GM12878 (cell line): Measurements from ENCODE around the gene PPP1R12A. TPM values are rescaled to one million over a fixed set of nuclear protein-coding genes. Genes with fewer than 3 reads are reported as not detected.

ENCODE experiments used
- ATAC-seq: fragments of 200-7000 bp; cut with Tn5 transposase; 3 replicates; pipeline ENCODE4 v1.9.1; 2020; ENCODE audit warnings: mild to moderate bottlenecking, moderate library complexity
- BruUV-seq: library from RNA; stranded (reverse); fragments of 400-500 nt; replicated peaks from 2 replicates; lab custom pipeline; 2021; lab: Mats Ljungman, UMichigan
- CTCF ChIA-PET: fragments of 300-600 bp; sonication (Branson Sonifier 250); formaldehyde crosslinking; extraction: SDS; loops from one replicate; lab custom pipeline; 2021; ENCODE audit warnings: inconsistent platforms; lab: Yijun Ruan, JAX
- POLR2A ChIA-PET: fragments of 350-600 bp; formaldehyde crosslinking; extraction: SDS; loops from one replicate; lab custom pipeline; 2021; ENCODE audit warnings: inconsistent platforms; lab: Charles Lee
- RAD21 ChIA-PET: fragments of 300-600 bp; sonication (Branson Sonifier 250); formaldehyde crosslinking; loops from one replicate; lab custom pipeline; 2023; ENCODE audit warnings: antibody characterized with exemption; ENCODE audit not compliant: unreplicated experiment; lab: Charles Lee
- SMC1A ChIA-PET: fragments of 300-600 bp; sonication (Branson Sonifier 250); formaldehyde crosslinking; loops from one replicate; lab custom pipeline; 2023; ENCODE audit not compliant: unreplicated experiment, uncharacterized antibody; lab: Charles Lee
- DNase-seq: peaks from one replicate; pipeline ENCODE4 v3.0.0-alpha.2; 2011; ENCODE audit warnings: low read depth, low spot score
- FAIRE-seq: peaks from 3 replicates; lab custom pipeline; 2011; peaks lifted over from hg19 to GRCh38; lab: Jason Lieb, UNC
- H2AFZ ChIP-seq: 2 replicates; pipeline ENCODE4 v1.6.0; 2011; ENCODE audit warnings: low read depth, low read length, control low read depth; ENCODE audit not compliant: control insufficient read depth
- H3K27ac ChIP-seq: 2 replicates; pipeline ENCODE4 v1.5.1; 2011; ENCODE audit warnings: control low read depth; ENCODE audit not compliant: control insufficient read depth, insufficient read depth
- H3K27me3 ChIP-seq, 2 experiments: replicated peaks in 1 of 2; 2 replicates each; pipeline versions ENCODE4 v1.6.0 to v1.6.1; 2011; ENCODE audit warnings: low read length in 1 of 2; ENCODE audit not compliant: control insufficient read depth in 2 of 2, insufficient read depth in 2 of 2
- H3K36me3 ChIP-seq, 2 experiments: 2 replicates each; pipeline ENCODE4 v1.5.1; 2011; ENCODE audit warnings: low read length in 1 of 2; ENCODE audit not compliant: control insufficient read depth in 2 of 2, insufficient read depth in 2 of 2
- H3K4me1 ChIP-seq: 2 replicates; pipeline ENCODE4 v1.6.1; 2011; ENCODE audit warnings: mild to moderate bottlenecking, low read length, moderate library complexity, mixed read lengths; ENCODE audit not compliant: control insufficient read depth, insufficient read depth
- H3K4me2 ChIP-seq: 2 replicates; pipeline ENCODE4 v1.6.0; 2011; ENCODE audit warnings: control low read depth; ENCODE audit not compliant: control insufficient read depth, insufficient read depth
- H3K4me3 ChIP-seq: fragments of 200-600 bp; sonication (generic); 2 replicates; pipeline ENCODE4 v1.5.1; 2016
- H3K79me2 ChIP-seq: 2 replicates; pipeline ENCODE4 v1.6.0; 2011; ENCODE audit warnings: low read length; ENCODE audit not compliant: control insufficient read depth, insufficient read depth
- H3K9ac ChIP-seq: 2 replicates; pipeline ENCODE4 v1.8.0; 2011; ENCODE audit warnings: low read length, control low read depth, mixed read lengths; ENCODE audit not compliant: control insufficient read depth, insufficient read depth
- H3K9me3 ChIP-seq: replicated peaks from 3 replicates; pipeline ENCODE4 v1.5.1; 2011; ENCODE audit warnings: mild to moderate bottlenecking, low read length; ENCODE audit not compliant: control insufficient read depth, insufficient read depth
- H4K20me1 ChIP-seq: 2 replicates; pipeline ENCODE4 v1.6.0; 2011; ENCODE audit not compliant: control insufficient read depth, insufficient read depth
- BCL11A ChIP-seq: IDR thresholded peaks from 2 replicates; pipeline ENCODE4 v1.6.1; 2011; ENCODE audit warnings: low read depth, low read length
- EZH2 ChIP-seq: IDR thresholded peaks from 2 replicates; pipeline ENCODE4 v1.6.1; 2012; ENCODE audit warnings: low read depth, mild to moderate bottlenecking, control low read depth, inconsistent platforms, low read length, borderline replicate concordance; ENCODE audit not compliant: control insufficient read depth
- HSF1 ChIP-seq: fragments of 150-350 bp; IDR thresholded peaks from 2 replicates; pipeline ENCODE4 v1.6.1; 2014; ENCODE audit warnings: mild to moderate bottlenecking, low read depth, low read length
- MEF2B ChIP-seq: fragments of 450-650 bp; IDR thresholded peaks from 2 replicates; pipeline ENCODE4 v1.6.1; 2018; ENCODE audit warnings: mild to moderate bottlenecking, moderate library complexity; ENCODE audit not compliant: partially characterized antibody, poor library complexity, severe bottlenecking
- NFIC ChIP-seq: IDR thresholded peaks from 2 replicates; pipeline ENCODE4 v1.6.1; 2012; ENCODE audit warnings: low read depth, mild to moderate bottlenecking, inconsistent platforms, low read length, moderate library complexity
- RBBP5 ChIP-seq: fragments of 200-600 bp; sonication (generic); conservative IDR thresholded peaks from 2 replicates; pipeline ENCODE4 v1.6.1; 2016
- SIN3A ChIP-seq: IDR thresholded peaks from 2 replicates; pipeline ENCODE4 v1.6.1; 2012; ENCODE audit warnings: low read depth, low read length, improper control_type of control experiment
- SPI1 ChIP-seq: IDR thresholded peaks from 2 replicates; pipeline ENCODE4 v1.6.1; 2011; ENCODE audit warnings: low read depth, mild to moderate bottlenecking, low read length, moderate library complexity, borderline replicate concordance; ENCODE audit not compliant: insufficient read depth
- TCF3 ChIP-seq: IDR thresholded peaks from 2 replicates; pipeline ENCODE4 v1.6.1; 2012; ENCODE audit warnings: low read depth, mild to moderate bottlenecking, low read length, borderline replicate concordance; ENCODE audit not compliant: insufficient read depth
- ZBTB33 ChIP-seq: fragments of 450-650 bp; IDR thresholded peaks from 2 replicates; pipeline ENCODE4 v1.6.1; 2017; ENCODE audit warnings: mild to moderate bottlenecking
- WGBS: methylation state at CpG from one replicate; pipeline ENCODE4 v1.1.6; 2016; ENCODE audit warnings: low lambda C conversion rate; ENCODE audit not compliant: insufficient replicate concordance, insufficient coverage; ENCODE audit errors: missing lambda C conversion rate; 5-methylcytosine and 5-hydroxymethylcytosine counted together
- in situ Hi-C: fragments of 300-500 bp; cut with MboI; formaldehyde crosslinking; loops from 9 replicates; pipeline ENCODE4 v1.14.3; 2018; ENCODE audit warnings: mixed read lengths
- intact Hi-C: fragments of 100-400 bp; cut with micrococcal nuclease; formaldehyde crosslinking; loops from one replicate; pipeline ENCODE4 v1.14.2; 2022; ENCODE audit not compliant: unreplicated experiment
- polyA plus RNA-seq, 11 experiments: library from polyadenylated mRNA; depleted of rRNA in 4 of 11; unstranded in 6 of 11; stranded (reverse) in 5 of 11; fragments of >200 nt; fragmentation: Nextera tagmentation in 4 of 11; fragmentation: Illumina TruSeq in 1 of 11; extraction: Ambion mirVana in 4 of 11; extraction: Trizol in 1 of 11; gene quantifications; 1 replicate in 1 of 11; 2 replicates in 10 of 11; pipeline versions ENCODE4 v1.2.1 to v1.2.3, GENCODE V29; 2011 to 2016; ENCODE audit warnings: inconsistent platforms in 2 of 11, missing spikeins in 2 of 11, low read depth in 1 of 11
- total RNA-seq, 4 experiments: library from RNA; depleted of rRNA in 3 of 4; stranded (reverse); fragments of >200 nt in 3 of 4; fragmentation: Illumina TruSeq in 1 of 4; extraction: Trizol in 1 of 4; gene quantifications; 2 replicates each; pipeline versions ENCODE4 v1.2.1 to v1.2.3, GENCODE V29; 2013 to 2021
- TF ChIP-seq, protein P1 (sequence below): fragments of 450-650 bp; IDR thresholded peaks from 2 replicates; pipeline ENCODE4 v1.6.1; 2017; ENCODE audit warnings: mild to moderate bottlenecking, moderate library complexity

PPP1R12A gene
- total and polyA plus RNA-seq, 10 of the 15 experiments (the other 5 are each of a cell fraction or from before 2014, with no cell fraction given): 22.8 to 134 (median 51.4) TPM

- no peak for TF ChIP-seq HSF1
- TF ChIP-seq TCF3: no peak
These were observed 446 bp downstream of the PPP1R12A start (continued) for GRCh38 chr12:79934281-79935020.

GRCh38 chr12:79933532-79934264, 1.2 kb downstream of the PPP1R12A start:
- Histone ChIP-seq H3K4me3 (peak overlapping the region; percentile 96), H3K27me3 (no peaks in the 10 kb centered on the region), H3K9me3 (no peaks in the 10 kb centered on the region), H3K27ac (peak overlapping the region; percentile 96), H4K20me1 (no peaks in the 10 kb centered on the region), H3K36me3 (no peaks in the 10 kb centered on the region), H2AFZ (peak overlapping the region; percentile 84; the same call in 1 of the 2 replicates), H3K4me2 (peak overlapping the region; percentile 56), H3K9ac (peak overlapping the region; percentile 94), H3K79me2 (peaks cover 78% of the 10 kb centered on the region), H3K4me1 (peaks cover 10% of the 10 kb centered on the region; the same call in 1 of the 2 replicates)
- DNase-seq (no peak), FAIRE-seq (peak; percentile 18), ATAC-seq (peak; percentile 19)
- ChIA-PET CTCF (interaction anchor here (1.0 to 1.2 kb wide), 4 partner anchors 39 to 253 kb away, joined by 3 to 4 read pairs (median 4); no protein-coding TSS in a partner anchor), POLR2A (interaction anchor here (0.7 to 1.9 kb wide), 7 partner anchors 8 to 245 kb away, joined by 3 to 6 read pairs (median 3); no protein-coding TSS in a partner anchor), SMC1A (interaction anchor here (0.6 to 1.7 kb wide), 6 partner anchors 23 to 157 kb away, joined by 3 to 9 read pairs (median 4); no protein-coding TSS in a partner anchor), RAD21 (interaction anchor here (0.7 to 1.5 kb wide), 5 partner anchors 13 to 245 kb away, joined by 3 to 5 read pairs (median 4); no protein-coding TSS in a partner anchor)
- WGBS: 2% methylated on average over 15 of the region's 15 CpGs
- BruUV-seq: TSS peak; percentile 76
- intact Hi-C loops (loop anchor here (2.0 to 5.0 kb wide), 2 partner anchors 47 to 369 kb away; no protein-coding TSS in a partner anchor), in situ Hi-C loops (no loop called here)
- TF ChIP-seq ZBTB33: no peak
- 0 out of 2 replicates have a peak, but pooled peaks have one; percentile 29 for TF ChIP-seq SIN3A
- peak; percentile 8 for TF ChIP-seq MEF2B
- no peak for TF ChIP-seq RBBP5
- no peak for TF ChIP-seq BCL11A
- TF ChIP-seq EZH2: no peak
- peak; percentile 5; the same call in 1 of the 2 replicates for TF ChIP-seq SPI1
- TF ChIP-seq NFIC: no peak
- TF ChIP-seq, protein P1, sequence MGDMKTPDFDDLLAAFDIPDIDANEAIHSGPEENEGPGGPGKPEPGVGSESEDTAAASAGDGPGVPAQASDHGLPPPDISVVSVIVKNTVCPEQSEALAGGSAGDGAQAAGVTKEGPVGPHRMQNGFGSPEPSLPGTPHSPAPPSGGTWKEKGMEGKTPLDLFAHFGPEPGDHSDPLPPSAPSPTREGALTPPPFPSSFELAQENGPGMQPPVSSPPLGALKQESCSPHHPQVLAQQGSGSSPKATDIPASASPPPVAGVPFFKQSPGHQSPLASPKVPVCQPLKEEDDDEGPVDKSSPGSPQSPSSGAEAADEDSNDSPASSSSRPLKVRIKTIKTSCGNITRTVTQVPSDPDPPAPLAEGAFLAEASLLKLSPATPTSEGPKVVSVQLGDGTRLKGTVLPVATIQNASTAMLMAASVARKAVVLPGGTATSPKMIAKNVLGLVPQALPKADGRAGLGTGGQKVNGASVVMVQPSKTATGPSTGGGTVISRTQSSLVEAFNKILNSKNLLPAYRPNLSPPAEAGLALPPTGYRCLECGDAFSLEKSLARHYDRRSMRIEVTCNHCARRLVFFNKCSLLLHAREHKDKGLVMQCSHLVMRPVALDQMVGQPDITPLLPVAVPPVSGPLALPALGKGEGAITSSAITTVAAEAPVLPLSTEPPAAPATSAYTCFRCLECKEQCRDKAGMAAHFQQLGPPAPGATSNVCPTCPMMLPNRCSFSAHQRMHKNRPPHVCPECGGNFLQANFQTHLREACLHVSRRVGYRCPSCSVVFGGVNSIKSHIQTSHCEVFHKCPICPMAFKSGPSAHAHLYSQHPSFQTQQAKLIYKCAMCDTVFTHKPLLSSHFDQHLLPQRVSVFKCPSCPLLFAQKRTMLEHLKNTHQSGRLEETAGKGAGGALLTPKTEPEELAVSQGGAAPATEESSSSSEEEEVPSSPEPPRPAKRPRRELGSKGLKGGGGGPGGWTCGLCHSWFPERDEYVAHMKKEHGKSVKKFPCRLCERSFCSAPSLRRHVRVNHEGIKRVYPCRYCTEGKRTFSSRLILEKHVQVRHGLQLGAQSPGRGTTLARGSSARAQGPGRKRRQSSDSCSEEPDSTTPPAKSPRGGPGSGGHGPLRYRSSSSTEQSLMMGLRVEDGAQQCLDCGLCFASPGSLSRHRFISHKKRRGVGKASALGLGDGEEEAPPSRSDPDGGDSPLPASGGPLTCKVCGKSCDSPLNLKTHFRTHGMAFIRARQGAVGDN: no peak
